ENCODE results near the gene PTEN.

DNA sequence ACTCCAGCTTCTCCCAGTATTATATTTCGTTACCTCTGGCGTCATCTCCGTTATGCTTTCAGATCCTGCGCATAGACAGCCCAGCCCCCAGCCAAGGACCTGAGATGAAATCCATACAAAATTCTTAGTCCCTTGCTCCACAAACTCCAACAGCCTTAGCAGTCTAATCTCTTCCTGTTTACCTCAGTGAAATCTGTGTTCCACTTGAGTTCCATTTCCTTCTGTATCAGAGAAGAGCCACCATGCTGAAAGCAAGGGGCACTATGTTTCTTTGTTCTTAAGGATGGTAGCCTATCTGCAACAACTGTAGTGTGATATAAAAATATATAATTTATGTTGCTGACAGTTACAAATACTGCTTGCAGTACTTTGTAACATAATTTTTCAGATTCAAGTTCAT lies 59.8 kb downstream of the PTEN start:
- TF ChIP-seq, protein P1, sequence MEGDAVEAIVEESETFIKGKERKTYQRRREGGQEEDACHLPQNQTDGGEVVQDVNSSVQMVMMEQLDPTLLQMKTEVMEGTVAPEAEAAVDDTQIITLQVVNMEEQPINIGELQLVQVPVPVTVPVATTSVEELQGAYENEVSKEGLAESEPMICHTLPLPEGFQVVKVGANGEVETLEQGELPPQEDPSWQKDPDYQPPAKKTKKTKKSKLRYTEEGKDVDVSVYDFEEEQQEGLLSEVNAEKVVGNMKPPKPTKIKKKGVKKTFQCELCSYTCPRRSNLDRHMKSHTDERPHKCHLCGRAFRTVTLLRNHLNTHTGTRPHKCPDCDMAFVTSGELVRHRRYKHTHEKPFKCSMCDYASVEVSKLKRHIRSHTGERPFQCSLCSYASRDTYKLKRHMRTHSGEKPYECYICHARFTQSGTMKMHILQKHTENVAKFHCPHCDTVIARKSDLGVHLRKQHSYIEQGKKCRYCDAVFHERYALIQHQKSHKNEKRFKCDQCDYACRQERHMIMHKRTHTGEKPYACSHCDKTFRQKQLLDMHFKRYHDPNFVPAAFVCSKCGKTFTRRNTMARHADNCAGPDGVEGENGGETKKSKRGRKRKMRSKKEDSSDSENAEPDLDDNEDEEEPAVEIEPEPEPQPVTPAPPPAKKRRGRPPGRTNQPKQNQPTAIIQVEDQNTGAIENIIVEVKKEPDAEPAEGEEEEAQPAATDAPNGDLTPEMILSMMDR (IDR thresholded peaks at IDR 0.05; ENCODE audit: low read depth, low read length) = no peak
- no peak for TF ChIP-seq EZH2phosphoT487 (IDR thresholded peaks at IDR 0.05; ENCODE audit: low read depth)
